GM18519 (cell line): ENCODE measurements around the gene DDX49.
"Not testable (repeated sequence)": the region's sequence is repeated elsewhere in the genome, so short reads cannot be mapped to it uniquely, and the experiment has no call there.

Source experiments
- ATAC-seq: cut with Tn5 transposase; IDR thresholded peaks from one replicate; pipeline ENCODE4 v1.9.1; 2021; ENCODE audit warnings: mild to moderate bottlenecking, moderate library complexity; ENCODE audit not compliant: unreplicated experiment, low FRiP score

The DDX49 gene

DNA sequence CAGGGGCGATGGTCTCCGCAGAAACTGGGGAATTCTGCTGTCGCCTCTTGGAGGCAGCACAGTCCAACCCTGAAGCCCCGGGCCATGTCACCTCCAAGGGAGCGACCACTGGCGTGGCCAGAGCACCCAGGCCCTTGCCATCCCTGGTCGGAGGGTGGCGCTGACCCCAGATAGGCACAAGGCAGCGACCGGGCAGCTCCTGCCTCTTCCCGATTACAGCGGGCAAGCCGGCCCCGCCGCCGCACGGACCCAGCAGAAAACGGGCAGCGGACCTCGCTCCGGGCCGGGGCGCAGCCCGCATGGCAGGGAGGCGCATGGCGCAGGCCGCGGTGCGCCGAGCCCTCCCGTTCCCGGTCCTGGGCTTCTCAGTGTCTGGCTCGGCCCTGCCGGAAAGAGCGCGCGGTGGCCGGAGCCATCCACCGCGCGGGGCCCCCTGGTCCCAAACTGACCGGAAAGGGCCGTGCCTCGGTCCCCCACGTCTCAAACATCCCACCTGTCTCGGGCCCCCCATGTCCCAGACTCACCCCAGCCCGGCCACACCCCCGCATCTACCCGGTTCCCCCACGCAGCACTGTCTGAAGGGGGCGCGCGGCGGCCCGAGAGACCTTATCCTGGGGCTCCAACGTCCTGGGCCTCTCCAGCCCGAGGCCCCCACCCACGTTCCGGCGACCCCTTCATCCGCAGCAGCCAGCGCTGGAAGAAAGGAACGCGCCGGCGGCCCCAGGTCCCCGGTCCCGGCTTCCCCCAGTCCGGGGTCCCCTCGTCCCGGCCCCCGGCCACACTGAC, 24.3 kb upstream of the DDX49 start:
- ATAC-seq: no peak

DNA sequence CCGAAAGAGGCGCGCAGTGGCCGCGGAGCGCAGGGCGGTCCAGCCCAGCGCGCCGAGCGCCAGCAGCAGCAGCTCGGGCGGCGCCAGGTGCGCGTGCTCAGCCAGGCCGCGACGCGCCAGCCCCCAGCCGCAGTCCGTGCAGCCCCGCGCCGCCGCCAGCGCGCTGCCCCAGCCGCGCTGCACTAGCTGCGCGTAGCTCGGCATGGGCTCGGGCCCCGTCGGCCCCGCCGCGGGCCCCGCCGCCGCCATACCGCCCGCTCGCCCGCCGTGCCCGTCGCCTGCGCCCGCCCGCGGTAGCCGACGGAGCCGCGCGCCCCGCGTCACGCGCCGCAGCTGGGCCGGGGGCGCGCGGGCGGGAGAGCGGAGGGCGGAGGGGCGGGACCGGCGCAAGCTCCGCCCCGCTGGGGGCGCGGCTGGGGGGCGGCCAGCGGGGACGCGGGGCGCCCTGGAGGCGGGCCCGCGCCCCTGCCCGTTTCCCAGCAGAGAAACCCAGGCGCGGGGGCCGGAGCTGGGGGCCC, 23.6 kb upstream of the DDX49 start, which contains the start of gene CERS1:
Gene CERS1 (minus strand): TSS at position 335 of the 518 bp plus-strand sequence. CDS start 86 bp downstream, at position 249.
- no peak for ATAC-seq

DNA sequence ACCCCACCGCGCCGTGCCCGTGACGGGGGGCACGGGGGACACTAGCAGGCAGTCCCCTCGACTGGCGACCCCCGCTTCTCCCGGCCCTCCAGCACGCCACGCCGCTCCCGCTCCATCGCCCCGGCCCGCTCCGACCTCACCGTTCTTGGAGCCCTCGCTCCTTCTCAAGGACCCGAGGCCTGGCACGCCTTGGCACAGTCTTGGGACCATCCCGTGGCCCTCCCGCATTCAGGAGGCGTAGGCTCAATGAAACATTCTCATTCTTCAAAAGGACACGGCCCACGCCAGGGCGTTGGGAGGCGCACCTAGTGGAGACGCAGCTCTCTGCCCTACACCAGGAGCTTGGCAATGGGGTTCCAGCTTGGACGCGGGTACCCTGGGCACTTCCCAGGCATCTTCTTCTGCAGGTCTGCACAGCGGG, 23.1 kb upstream of the DDX49 start:
- no peak for ATAC-seq

DNA sequence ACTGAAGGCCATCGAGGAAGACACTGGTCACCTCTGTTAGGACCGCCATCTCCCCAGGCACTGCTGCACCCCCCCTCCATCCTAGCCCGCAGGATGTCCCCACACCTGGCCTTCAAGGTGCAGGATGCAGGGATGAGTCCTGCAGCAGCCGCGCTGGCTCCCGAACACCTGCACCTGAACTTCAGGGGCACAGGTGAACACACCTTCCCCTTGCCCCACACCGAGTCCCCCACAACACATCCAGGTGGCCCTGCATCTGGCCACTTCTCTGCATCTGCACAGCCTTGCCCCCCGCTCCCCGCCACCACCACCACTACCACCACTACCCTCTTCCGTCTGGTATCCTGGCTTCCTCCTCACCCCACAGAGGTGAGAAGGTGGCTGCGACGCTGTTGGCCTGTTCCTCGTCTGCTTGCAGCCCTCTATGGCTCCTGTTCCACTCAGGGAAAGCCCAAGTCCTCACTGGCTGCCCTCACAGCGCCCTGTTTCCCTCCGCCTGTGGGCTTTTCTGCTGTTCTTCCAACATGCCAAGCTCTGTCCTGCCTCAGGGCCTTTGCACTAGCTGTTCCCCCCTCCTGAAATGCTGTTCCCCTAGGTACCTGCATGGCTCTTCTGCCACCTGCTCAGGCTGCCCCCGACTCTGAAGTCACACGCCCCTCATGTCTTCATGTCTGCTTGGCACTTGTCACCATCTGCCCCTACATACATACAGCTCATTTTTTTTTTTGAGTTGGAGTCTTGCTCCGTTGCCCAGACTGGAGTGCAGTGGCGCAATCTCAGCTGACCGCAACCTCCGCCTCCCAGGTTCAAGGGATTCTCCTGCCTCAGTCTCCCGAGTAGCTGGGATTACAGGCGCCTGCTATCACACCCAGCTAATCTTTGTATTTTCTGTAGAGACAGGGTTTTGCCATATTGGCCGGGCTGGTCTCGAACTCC, 22.2 kb upstream of the DDX49 start:
- no peak for ATAC-seq

DNA sequence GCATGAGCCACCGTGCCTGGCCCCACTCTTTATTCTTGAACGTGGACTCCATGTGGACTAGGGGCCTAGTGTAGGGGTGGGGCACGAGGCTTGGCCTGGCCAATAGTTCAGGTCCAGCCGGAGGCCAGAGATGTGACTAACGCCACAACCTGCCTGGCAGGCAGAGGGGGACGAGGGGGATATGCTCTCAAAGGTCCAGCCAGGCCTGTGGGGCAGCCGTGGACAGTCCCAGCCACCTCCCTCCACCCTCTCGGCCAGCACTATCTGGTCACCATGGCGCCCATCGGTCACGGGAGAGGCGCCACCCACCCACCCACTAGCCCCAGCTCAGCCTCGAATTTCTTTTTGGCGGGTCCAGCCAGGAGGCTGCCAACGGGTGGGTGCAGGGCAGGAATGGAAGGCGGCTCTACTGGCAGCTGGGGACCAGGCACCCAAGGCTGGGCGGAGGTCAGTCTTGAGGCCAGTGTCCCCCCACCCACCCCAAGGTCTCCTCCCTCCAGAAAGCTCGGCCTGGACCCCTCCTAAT, 21.4 kb upstream of the DDX49 start:
- ATAC-seq: no peak

DNA sequence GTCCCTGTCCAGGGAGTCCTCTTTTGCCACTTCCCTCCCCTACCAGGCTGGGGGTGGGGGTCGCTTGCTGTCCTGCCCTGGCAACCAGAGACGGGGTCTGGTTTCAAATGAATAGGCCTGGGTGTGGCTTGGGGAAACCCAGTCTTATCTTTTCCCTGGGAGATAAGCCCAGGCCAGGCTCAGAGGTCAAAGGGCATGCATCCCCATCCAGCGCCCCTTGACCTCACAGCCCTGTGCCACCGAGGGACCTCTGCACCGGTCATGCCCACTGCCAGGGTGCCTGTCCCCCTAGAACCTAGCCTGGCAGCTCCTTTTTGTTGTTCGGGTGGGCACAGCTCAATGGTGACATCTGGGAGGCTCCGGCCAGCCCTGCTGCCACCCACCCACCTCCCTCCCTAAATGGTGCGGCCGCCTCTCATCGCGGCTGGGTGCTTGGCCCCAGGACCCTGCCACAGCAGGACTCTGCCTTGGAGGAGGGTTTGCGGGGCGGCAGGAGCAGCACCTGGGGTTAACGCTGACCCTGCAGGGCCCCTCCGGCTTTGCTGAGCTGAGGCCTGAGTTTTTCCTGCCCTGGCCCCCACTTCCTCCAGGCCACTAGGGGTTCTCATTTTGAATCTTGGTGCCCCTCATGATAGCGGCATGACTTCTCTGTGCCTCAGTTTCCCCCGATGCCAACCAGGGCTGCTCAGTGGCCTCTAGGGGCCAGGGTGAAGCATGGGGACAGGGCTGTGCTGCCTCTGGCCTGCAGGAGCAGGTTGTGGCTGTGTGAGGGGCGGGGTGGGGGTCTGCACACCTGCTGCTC, 20.7 kb upstream of the DDX49 start:
- ATAC-seq: no peak

DNA sequence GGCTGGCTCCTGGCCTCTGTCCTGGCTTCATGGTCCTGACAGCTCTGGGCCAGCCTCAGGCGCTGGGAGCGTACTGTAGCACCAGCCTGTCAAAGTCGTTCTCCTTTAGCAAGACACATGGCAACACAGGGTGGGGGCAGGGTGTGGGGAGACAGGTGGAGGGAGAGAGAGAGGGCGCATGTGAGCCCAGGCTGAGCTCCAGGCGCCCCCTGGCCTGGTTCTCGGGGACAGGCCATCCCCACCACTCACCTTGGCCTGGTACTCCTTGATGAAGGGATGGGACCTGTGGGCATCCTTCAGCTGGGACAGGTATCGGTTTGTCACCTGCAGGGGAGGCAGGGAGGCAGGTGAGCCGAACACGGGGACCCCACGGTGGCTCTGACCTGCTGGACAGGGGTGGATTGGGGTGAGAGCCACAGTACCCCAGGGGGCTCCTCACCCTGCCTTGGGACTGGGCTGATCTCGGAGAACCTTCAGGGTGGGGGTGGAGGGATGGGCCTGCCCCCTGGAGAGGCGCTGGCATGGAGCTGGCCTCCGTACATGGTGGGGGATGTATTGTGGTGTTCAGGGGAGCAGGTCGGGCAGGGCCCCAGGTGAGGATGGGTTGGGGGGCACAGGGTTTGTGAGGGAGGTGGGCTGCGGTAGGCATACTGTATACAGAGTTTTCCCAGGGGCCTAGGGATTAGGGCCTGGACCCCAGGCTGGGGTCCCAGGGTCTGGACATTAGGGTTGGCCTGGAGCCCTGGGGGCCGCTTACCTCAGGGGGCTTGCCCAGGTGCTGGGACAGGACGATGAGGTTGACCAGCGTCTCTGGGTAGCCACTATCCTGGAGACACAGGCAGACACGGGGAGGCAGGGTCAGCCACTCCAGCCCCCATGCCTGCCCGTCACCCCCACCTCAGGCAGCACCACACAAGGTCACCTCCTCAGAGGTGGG, 19.6 kb upstream of the DDX49 start:
- no peak for ATAC-seq

DNA sequence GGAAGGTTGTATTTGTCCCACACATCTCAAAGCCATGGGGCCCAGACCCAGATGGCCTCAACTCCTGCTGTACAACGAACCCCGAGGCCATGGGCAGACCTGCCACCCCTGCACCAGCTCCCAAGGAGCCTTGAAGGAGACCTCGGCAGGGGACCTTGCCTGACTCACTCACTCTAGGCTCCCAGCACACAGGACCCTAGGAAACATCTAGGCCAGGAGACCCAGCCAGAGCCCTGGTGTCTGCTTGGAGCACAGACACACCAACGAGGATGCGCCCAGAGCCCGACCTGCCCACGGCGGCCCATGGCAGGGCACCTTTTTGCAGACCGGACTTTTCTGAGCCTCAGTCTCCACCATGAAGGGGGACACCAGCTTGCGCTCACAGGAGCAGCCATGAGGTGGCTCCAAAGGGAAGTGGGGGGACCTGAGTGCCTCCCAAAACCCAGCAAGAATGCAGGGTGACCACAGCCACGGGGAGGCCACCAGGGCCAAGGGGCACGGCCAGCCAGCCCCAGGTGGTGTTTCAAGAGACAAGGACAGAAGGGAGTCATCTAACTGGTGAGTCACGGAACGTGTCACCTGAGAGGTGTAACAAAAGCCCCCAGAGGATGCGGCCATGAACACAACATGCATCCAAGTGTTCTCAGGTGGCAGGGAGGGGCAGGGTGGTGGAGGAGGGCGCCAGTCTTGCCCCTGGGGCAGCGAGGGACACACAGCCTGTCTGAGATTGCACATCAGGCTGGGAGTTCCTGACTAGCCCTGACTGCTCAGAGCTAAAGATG, 18.6 kb upstream of the DDX49 start:
- ATAC-seq: no peak

DNA sequence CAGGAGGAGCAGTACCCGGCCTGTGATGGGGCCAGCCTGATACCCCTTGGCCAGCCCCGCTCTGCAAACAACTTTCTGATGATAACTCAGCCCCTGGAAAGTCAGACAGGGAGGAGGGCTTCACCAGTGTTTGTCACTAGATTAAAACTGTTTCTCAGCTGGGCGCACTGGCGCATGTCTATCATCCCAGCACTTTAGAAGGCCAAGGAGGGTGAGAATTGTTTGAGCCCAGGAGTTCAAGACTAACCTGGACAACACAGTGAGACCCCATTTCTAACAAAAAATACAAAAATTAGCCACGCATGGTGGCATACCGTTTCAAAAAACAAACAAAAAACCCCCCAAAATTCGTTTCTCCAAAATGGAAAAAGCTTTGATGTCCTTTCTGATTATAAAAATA, 18.0 kb upstream of the DDX49 start:
- ATAC-seq: no peak

DNA sequence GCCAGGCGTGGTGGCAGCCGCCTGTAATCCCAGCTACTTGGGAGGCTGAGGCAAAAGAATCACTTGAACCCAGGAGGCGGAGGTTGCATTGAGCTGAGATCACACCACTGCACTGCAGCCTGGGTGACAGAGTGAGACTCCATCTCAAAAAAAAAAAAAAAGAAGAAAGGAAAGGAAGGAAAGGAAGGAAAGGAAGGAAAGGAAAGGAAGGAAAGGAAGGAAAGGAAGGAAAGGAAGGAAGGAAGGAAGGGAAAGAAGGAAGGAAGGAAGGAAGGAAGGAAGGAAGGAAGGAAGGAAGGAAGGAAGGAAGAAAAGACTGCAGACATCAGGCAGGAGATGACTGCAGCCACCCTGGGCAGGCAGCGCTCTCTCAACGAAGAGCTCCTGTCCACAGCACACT, 17.0 kb upstream of the DDX49 start:
- not testable (repeated sequence) for ATAC-seq

DNA sequence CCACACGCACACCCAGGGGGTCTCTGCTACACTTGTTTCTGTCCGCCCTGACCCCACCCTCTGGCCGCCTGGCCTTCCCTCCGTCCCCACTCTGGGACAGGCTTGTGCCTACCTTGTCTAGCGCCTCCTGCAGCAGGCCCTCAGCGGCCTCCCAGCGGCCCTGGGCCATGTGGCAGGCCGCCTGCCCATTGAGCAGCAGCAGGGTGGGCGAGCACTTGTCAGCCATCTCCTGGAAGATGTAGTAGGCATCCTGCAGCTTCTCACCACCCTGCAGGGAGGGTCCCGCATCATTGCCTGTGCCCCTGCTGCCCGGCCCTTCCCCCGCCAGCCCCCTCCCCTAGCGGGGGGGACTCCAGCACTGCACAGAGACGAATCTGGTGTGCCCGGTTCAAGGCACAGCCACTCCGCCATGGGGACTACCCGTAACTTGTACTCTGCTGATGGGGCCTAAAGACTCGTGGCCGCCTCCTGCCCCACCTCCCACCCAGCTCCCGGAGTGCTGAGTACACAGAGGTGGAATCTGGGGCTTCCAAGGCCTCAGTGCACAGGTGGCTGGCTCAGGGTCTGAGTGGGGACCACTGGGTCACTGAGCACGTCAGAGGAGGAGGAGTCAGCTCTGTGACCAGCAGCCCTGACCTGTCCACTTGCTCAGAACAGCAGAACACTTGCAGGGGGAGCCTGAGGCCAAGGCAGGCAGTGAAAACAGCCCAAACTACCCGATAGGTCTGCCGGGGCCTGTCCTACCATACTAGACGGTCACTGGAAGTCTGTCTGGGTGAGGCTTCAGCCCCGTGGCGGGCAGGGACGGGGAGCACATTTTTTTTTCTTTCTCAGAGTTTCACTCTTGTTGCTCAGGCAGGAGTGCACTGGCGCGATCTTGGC, 16.1 kb upstream of the DDX49 start:
- no peak for ATAC-seq

DNA sequence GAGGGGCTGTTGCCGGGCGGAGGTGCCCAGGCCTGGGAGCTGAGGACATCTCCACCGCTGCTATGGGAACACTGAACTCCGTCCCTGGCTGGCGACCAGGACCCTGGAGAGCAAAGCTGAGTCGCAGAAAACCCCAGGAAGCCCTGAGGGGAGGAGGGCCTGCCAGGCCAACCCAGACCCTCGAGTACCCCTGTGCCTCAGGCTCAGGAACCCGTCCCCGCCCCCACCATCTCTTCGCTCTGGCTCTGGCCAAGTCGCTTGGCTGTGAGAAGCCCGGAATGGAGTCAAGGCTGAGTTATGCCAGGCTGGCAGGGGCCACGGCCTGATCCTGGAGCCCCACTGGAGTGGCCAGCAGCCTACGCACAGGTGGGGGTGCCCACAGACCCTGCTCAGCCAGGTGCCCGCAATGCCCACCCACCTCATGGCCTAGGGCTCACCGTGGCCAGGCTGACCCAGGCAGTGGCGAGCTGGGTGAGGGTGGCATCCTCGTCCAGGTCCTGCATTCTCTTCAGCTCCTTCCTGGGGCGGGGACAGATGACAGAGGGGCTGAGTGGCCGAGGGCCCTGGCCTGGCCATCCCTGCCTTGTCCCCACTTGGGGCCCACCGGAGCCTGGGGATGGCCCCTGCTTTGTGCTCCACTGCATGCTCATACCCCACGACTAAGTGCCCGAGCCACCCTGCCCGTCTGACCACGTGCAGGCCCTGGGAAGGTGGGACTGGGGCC, 15.0 kb upstream of the DDX49 start:
- no peak for ATAC-seq

DNA sequence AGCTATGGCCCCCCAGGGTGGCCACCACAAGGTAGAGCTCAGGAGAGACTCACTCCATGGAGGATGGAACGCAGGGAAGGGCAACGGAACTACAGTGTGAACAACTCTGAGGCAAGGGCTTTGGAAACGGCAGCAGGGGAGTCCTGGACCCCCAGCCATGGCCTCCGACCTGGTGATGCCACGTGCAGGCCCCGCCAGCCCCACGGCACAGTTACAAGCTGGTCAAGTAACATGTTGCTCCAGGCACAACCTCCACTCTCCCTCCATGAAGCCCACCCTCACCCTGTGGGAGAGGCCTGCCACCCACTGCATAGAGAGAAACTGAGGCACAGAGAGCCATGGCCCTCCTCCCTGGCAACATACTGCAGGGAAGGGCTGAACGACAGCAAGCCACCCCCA, 14.5 kb upstream of the DDX49 start:
- no peak for ATAC-seq

DNA sequence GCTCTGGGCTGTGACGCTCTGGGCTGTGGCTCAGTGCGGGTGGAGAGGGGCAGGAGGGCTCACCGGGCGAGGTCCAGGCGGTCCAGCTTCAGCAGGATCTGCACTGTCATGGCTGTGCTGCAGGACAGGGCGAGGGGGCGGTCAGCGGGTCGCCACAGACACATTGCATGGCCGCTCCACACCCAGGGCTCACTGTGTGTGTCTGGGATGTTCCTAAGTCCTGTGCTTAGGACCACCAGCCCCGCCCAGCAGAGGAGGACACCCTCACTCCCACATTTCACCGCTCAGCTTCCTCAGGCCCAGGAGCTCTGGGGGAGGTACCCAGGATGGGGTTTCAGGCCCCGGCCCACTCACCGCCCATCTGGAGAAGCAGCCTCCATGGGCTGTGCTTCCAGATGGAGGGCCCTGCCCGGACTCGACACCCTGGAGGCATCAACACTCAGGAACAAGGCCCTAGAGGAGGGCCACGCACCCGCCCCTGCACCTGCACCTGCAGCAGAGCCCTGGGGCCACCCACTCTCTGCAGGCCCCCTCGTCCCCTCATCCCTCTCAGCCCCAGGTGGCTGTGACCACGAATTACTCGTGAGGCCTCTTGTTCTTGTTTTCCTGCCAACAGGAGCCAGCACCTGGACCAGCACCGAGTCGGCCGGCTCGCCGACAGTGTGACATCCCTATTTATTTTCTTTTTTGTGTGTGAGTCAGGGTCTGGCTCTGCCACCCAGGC, 13.8 kb upstream of the DDX49 start:
- no peak for ATAC-seq

DNA sequence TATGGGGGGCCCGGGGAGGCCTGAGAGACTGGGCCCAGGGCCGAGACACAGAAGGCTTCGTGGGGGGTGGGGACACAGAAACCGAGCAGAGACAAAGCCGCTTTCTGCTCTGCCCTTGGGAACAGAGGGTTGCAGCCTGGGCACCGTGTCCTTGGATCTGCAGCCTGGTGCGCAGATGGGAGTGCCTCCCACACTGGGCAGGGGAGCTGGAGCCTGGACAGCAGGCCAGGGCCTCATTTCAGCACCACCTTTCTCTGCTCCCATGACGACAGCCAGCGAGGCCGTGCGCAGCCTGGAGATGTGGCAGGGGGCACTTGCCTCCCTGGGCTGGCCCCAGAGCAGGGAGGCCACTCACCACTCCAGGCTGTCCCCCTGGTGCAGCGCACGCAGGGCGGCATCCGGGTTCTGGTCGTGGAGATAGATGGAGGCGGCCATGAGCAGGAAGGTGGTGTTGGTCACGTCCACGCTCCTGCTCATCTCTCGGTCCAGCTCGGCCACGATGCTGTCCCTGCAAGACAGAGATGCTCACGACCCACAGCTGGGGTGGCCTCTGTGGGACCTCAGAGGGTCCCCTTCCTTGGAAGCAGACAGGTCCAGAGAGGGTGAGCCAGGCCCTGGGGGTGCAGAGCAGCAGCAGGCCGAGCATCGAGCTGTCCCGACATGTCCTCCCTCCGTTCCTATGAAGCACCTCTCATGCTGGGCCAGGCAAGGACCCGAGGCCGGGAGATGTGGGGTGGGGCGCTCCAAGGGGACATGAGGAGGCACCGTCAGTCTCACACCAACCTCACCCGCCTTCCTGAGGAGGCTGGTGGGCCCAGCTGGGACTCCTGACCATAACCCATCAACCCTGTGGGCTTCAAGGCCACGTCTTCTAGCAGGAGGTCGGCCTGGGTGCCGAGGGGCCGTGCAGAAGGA, 12.7 kb upstream of the DDX49 start:
- ATAC-seq: no peak
